Aorta (tissue), 5 donors: ENCODE data around the gene ROBO1. TPM values are rescaled to one million over a fixed set of nuclear protein-coding genes. Genes with fewer than 3 reads are reported as not detected.

ENCODE experiments used
- ATAC-seq: fragments of 200-7000 bp; cut with Tn5 transposase; one replicate; pipeline ENCODE4 v1.9.1; 2022; ENCODE audit warnings: moderate library complexity; ENCODE audit not compliant: low FRiP score
- DNase-seq, 2 donors: peaks; one replicate each; pipeline ENCODE4 v3.0.0-alpha.2; 2020
- H3K27ac ChIP-seq, 2 donors: one replicate each; pipeline ENCODE4 v1.5.1; 2013; ENCODE audit warnings: low read length in 2 of 2, mild to moderate bottlenecking in 2 of 2, moderate library complexity in 2 of 2, control low read depth in 1 of 2, inconsistent platforms in 1 of 2, low read depth in 1 of 2
- H3K27me3 ChIP-seq, 2 donors: one replicate each; pipeline ENCODE4 v1.6.1; 2013; ENCODE audit warnings: control low read depth in 1 of 2, low read length in 1 of 2, mild to moderate bottlenecking in 1 of 2, moderate library complexity in 1 of 2; ENCODE audit not compliant: insufficient read depth in 2 of 2, control insufficient read depth in 1 of 2
- H3K36me3 ChIP-seq, 2 donors: one replicate each; pipeline ENCODE4 v1.6.1; 2013; ENCODE audit warnings: control low read depth in 1 of 2, low read length in 1 of 2, mild to moderate bottlenecking in 1 of 2; ENCODE audit not compliant: insufficient read depth in 2 of 2, control insufficient read depth in 1 of 2
- H3K4me1 ChIP-seq, 2 donors: one replicate each; pipeline ENCODE4 v1.6.1; 2013; ENCODE audit warnings: low read length in 2 of 2, control low read depth in 1 of 2, mild to moderate bottlenecking in 1 of 2, moderate library complexity in 1 of 2; ENCODE audit not compliant: insufficient read depth in 2 of 2, control insufficient read depth in 1 of 2
- H3K4me3 ChIP-seq, 2 donors: one replicate each; pipeline ENCODE4 v1.5.1; 2013; ENCODE audit warnings: low read length in 2 of 2, control low read depth in 1 of 2, mild to moderate bottlenecking in 1 of 2
- H3K9me3 ChIP-seq: one replicate; pipeline ENCODE4 v1.6.1; 2013; ENCODE audit warnings: mild to moderate bottlenecking, low read length; ENCODE audit not compliant: control insufficient read depth
- WGBS, 2 donors: extraction: QIAGEN DNeasy Blood & Tissue Kit; methylation state at CpG; one replicate each; pipeline ENCODE4 v1.1.7; 2013; 5-methylcytosine and 5-hydroxymethylcytosine counted together
- intact Hi-C, 2 donors: fragments of 100-400 bp; cut with DNase I; formaldehyde crosslinking; loops; one replicate each; pipeline versions ENCODE4 v1.14.2 to v1.15.0; 2022
- polyA plus RNA-seq, 2 donors: library from polyadenylated mRNA; stranded (reverse); fragments of 200-250 nt; gene quantifications; one replicate each; pipeline ENCODE4 v1.2.3, GENCODE V29; 2013
- total RNA-seq, 2 donors: library from RNA; stranded (reverse); fragmentation: NEBNext Ultra II Directional; extraction: Animal tissue kit (Norgen Biotek cat#: 25700); gene quantifications; one replicate each; pipeline ENCODE4 v1.2.1, GENCODE V29; 2021
- donor health status: healthy with polysubstance abuse.
- donor health status: Bipolar disorder and iron deficiency.
- donor health status: DM: no; HTN: no; CAD: no.
- donor health status: DM: no; HTN: no; CAD: no.
- donor health status: DM: yes; HTN: yes; CAD: no.

Gene ROBO1
- total and polyA plus RNA-seq, 4 donors = 2.1 to 33.1 (median 16.6) TPM

GRCh38 chr3:78870484-78870883, 897.3 kb downstream of the ROBO1 start:
- DNase-seq (no peak), ATAC-seq (no peak)
- intact Hi-C loops = no loop called here
- Histone ChIP-seq H3K27ac (no peak overlapping the region), H3K4me1 (no peaks in the 10 kb centered on the region), H3K36me3 (no peaks in the 10 kb centered on the region), H3K9me3 (no peaks in the 10 kb centered on the region), H3K4me3 (no peak overlapping the region), H3K27me3 (no peaks in the 10 kb centered on the region)
- 97 to 98% methylated on average over 3 of the region's 3 CpGs for WGBS, 2 donors

- Histone ChIP-seq H3K9me3 (no peaks in the 10 kb centered on the region), H3K36me3 (no peaks in the 10 kb centered on the region), H3K27ac (no peak overlapping the region), H3K4me1 (no peaks in the 10 kb centered on the region), H3K4me3 (no peak overlapping the region), H3K27me3 (no peaks in the 10 kb centered on the region)
- intact Hi-C loops = no loop called here
- DNase-seq = no peak
- no peak for ATAC-seq
- 98% methylated on average over 1 of the region's 1 CpG for WGBS, 2 donors
Measured at GRCh38 chr3:78868570-78868969, 899.2 kb downstream of the ROBO1 start.

GRCh38 chr3:78867409-78868372, 900.1 kb downstream of the ROBO1 start:
- ATAC-seq (no peak), DNase-seq (no peak)
- no peaks in the 10 kb centered on the region for H3K4me1 ChIP-seq
- no peaks in the 10 kb centered on the region for H3K9me3 ChIP-seq
- H3K4me3 ChIP-seq = no peak overlapping the region
- WGBS, 2 donors = 37 to 42% methylated on average over 7 of the region's 7 CpGs
- no peaks in the 10 kb centered on the region for H3K27me3 ChIP-seq
- H3K36me3 ChIP-seq = no peaks in the 10 kb centered on the region
- intact Hi-C loops = no loop called here
- no peak overlapping the region for H3K27ac ChIP-seq

GRCh38 chr3:78863306-78864203, 904.2 kb downstream of the ROBO1 start:
- 39 to 52% methylated on average over 5 of the region's 5 CpGs for WGBS, 2 donors
- no peak for ATAC-seq
- Histone ChIP-seq H3K9me3 (no peaks in the 10 kb centered on the region), H3K27ac (no peak overlapping the region), H3K27me3 (no peaks in the 10 kb centered on the region), H3K4me3 (no peak overlapping the region), H3K4me1 (no peaks in the 10 kb centered on the region), H3K36me3 (no peaks in the 10 kb centered on the region)
- intact Hi-C loops = no loop called here
- no peak for DNase-seq

GRCh38 chr3:78861156-78861555, 906.6 kb downstream of the ROBO1 start:
- Histone ChIP-seq H3K36me3 (no peaks in the 10 kb centered on the region), H3K9me3 (no peaks in the 10 kb centered on the region), H3K27ac (no peak overlapping the region), H3K4me1 (no peaks in the 10 kb centered on the region), H3K4me3 (no peak overlapping the region), H3K27me3 (no peaks in the 10 kb centered on the region)
- DNase-seq (no peak), ATAC-seq (no peak)
- intact Hi-C loops = no loop called here
- 94 to 98% methylated on average over 4 of the region's 4 CpGs for WGBS, 2 donors

GRCh38 chr3:78860567-78860966, 907.2 kb downstream of the ROBO1 start:
- no peak for DNase-seq
- Histone ChIP-seq H3K27ac (no peak overlapping the region), H3K4me1 (no peaks in the 10 kb centered on the region), H3K9me3 (no peaks in the 10 kb centered on the region), H3K36me3 (no peaks in the 10 kb centered on the region), H3K4me3 (no peak overlapping the region), H3K27me3 (no peaks in the 10 kb centered on the region)
- WGBS, 2 donors = 96 to 98% methylated on average over 4 of the region's 4 CpGs
- no peak for ATAC-seq
- intact Hi-C loops = no loop called here

- 81% methylated on average over 4 of the region's 4 CpGs for WGBS, 2 donors
- H3K27me3 ChIP-seq = no peaks in the 10 kb centered on the region
- no peak overlapping the region for H3K4me3 ChIP-seq
- no peak for DNase-seq
- no peaks in the 10 kb centered on the region for H3K9me3 ChIP-seq
- intact Hi-C loops = no loop called here
- H3K36me3 ChIP-seq = no peaks in the 10 kb centered on the region
- no peaks in the 10 kb centered on the region for H3K4me1 ChIP-seq
- no peak overlapping the region for H3K27ac ChIP-seq
- ATAC-seq = no peak
Measured at GRCh38 chr3:78858910-78859309, 908.9 kb downstream of the ROBO1 start.

GRCh38 chr3:78858174-78858573, 909.6 kb downstream of the ROBO1 start:
- DNase-seq = no peak
- WGBS, 2 donors = 74 to 76% methylated on average over 1 of the region's 1 CpG
- H3K4me1 ChIP-seq = no peaks in the 10 kb centered on the region
- H3K27me3 ChIP-seq = no peaks in the 10 kb centered on the region
- no peaks in the 10 kb centered on the region for H3K9me3 ChIP-seq
- H3K36me3 ChIP-seq = no peaks in the 10 kb centered on the region
- no peak overlapping the region for H3K4me3 ChIP-seq
- H3K27ac ChIP-seq = no peak overlapping the region
- intact Hi-C loops = no loop called here
- no peak for ATAC-seq
